ENCODE data around the gene GET4.

GRCh38 chr7:918118-918425 lies 41.7 kb downstream of the GET4 start:
- TF ChIP-seq BHLHE40 (IDR thresholded peaks at IDR 0.05; ENCODE audit: borderline replicate concordance) (no peak), ARNT (IDR thresholded peaks at IDR 0.05) (no peak)

Measured in HEK293T (cell line).